A375 (cell line): Measurements from ENCODE around the gene TM2D1. TPM values are rescaled to one million over a fixed set of nuclear protein-coding genes. Genes with fewer than 3 reads are reported as not detected.

Source experiments
- total RNA-seq: library from RNA; depleted of rRNA; stranded (reverse); fragments of >200 nt; shearing (Covaris generic); gene quantifications from 2 replicates; pipeline ENCODE4 v1.2.3, GENCODE V29; 2014; rRNA removed

TM2D1 gene
- 48.3 and 58.1 TPM in 2 replicates for total RNA-seq

DNA sequence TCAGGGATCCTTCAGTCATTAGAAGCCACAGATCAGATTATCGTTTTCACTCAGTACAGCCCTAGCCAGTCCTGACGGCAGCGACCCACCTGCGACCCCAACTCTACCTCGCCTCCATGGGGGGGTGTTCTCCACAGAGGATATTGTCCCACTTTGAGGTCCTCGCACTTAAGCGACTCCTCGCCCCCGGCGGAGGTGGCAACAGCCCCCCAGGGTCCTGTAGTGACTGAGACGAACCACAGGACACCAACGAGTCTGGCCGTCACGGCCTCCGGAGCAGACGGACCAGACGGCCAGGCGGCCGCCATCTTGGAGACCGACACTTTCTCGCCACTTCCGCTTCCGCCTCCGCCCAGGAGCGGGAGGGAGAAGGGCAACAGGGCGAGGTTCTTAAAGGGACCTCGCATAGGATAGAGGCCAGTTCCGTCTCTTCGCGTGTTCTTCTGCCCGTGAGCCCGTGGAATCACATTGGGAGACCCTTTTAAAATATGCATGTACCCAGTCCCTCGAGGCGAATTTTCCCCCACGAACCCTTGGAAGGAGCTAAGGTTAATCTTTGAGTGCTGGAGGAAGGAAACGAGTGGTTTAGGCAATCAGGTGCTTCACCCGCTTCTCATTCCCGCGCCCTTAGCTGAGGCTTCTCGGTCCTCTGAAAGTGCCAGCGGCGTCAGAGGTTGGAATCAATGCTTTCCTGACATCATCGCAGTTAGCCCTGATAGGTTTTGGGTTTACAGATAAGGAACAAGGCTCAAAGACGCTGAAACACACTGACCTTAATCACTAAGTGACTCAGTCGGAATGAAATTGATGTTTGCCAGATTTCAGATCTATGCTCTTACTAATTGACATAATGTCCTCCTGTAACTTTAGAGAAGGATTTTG lies at the start of gene TM2D1:
TM2D1 (minus strand) TSS at position 329 of the 882 bp plus-strand sequence; CDS start at position 308, 21 bp downstream.

DNA sequence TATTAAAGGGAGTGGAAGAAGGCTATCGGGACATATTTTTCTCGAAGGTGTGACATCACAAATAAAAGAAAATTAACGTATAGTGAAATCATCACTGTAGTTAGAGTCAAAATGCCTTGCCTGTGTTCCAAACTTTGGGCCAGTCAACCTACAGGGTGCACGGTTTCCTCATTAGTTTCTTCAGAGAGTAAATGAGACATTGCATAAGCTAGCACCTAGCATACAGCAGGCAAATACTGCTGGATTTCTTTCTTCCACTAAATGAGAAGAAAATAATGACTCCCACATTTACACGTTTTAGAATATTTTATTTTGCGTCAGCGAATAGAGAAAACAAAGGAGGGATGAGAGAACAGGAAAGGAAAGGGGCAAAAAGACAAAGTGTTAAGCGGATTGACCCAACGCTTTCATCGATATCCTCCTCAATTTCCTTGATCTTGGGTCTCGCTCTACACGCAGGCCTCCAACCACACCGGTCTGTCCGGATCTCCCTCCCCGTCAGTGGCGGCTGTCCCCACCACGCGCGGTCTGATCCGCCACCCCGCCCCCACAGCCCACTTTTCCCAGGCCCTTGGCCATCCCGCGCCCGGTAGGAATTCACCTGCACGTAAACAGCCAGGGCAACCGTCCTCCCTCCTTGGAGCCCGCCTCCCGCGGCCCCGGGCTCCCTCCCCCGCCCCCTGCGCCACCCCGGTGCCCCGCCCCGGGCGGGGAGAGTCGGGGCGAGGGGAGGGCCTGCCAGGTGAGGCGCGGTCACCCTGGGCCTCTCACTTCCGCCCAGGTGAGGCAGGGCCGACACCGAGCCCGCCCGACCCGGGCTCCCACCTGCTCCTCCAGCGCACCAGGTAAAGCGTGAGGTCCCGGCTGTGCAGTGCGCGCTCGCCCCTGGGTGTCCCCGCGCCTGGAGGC lies 17.0 kb upstream of the TM2D1 start, which contains the start of gene PATJ:
PATJ (plus strand) TSS at position 770 of the 909 bp plus-strand sequence. CDS start 20,413 bp downstream, outside the sequence.

Other genes with a start within 250 kb of the TM2D1 start
- 1.9 and 4.2 TPM in 2 replicates for gene PATJ, start 17.3 kb upstream of the TM2D1 start, total RNA-seq